HepG2 (cell line): ENCODE results near the gene PCDHGB3. TPM values are rescaled to one million over a fixed set of nuclear protein-coding genes. Genes with fewer than 3 reads are reported as not detected.

Source experiments
- ATAC-seq: fragments of 200-7000 bp; cut with Tn5 transposase; 3 replicates; pipeline ENCODE4 v1.9.1; 2020; ENCODE audit warnings: mild to moderate bottlenecking, moderate library complexity
- BruUV-seq: library from RNA; stranded (reverse); fragments of 400-500 nt; replicated peaks from 2 replicates; lab custom pipeline; 2021; lab: Mats Ljungman, UMichigan
- CTCF ChIA-PET: fragments of 300-600 bp; formaldehyde crosslinking; extraction: SDS; loops from one replicate; lab custom pipeline; 2021; ENCODE audit warnings: low total read pairs, inconsistent platforms, low intra/inter-chr PET ratio; lab: Yijun Ruan, JAX
- POLR2A ChIA-PET: fragments of 350-600 bp; sonication (Branson Sonifier 250); formaldehyde crosslinking; loops from one replicate; lab custom pipeline; 2020; ENCODE audit warnings: antibody characterized with exemption, inconsistent platforms; lab: Yijun Ruan, JAX
- DNase-seq: peaks from one replicate; pipeline ENCODE4 v3.0.0-alpha.2; 2015; ENCODE audit warnings: low spot score
- FAIRE-seq: peaks from 3 replicates; lab custom pipeline; 2011; peaks lifted over from hg19 to GRCh38; lab: Jason Lieb, UNC
- H2AFZ ChIP-seq: one replicate; pipeline ENCODE4 v1.6.1; 2011; ENCODE audit warnings: low read length, inconsistent platforms
- H3K27ac ChIP-seq: fragments of 300-600 bp; 3 replicates; pipeline ENCODE4 v1.8.0; 2011; ENCODE audit warnings: mixed run types, mild to moderate bottlenecking, mixed read lengths, low read length, inconsistent platforms; ENCODE audit not compliant: insufficient read depth; ENCODE audit errors: extremely low read length
- H3K27me3 ChIP-seq, 2 experiments: fragments of 200-600 bp in 1 of 2; 2 replicates in 1 of 2; 3 replicates in 1 of 2; pipeline versions ENCODE4 v1.6.0 to v1.8.0; 2011; ENCODE audit warnings: low read length in 2 of 2, mild to moderate bottlenecking in 2 of 2, moderate library complexity in 2 of 2, inconsistent platforms in 1 of 2; ENCODE audit not compliant: insufficient read depth in 2 of 2, control insufficient read depth in 1 of 2
- H3K36me3 ChIP-seq, 2 experiments: fragments of 200-600 bp in 1 of 2; replicated peaks in 1 of 2; 2 replicates in 1 of 2; 3 replicates in 1 of 2; pipeline versions ENCODE4 v1.5.1 to v1.8.0; 2011; ENCODE audit warnings: low read length in 2 of 2, inconsistent platforms in 1 of 2; ENCODE audit not compliant: insufficient read depth in 2 of 2, control insufficient read depth in 1 of 2
- H3K4me1 ChIP-seq: 2 replicates; pipeline ENCODE4 v1.5.1; 2012; ENCODE audit warnings: low read length, inconsistent platforms; ENCODE audit not compliant: insufficient read depth
- H3K4me2 ChIP-seq: 2 replicates; pipeline ENCODE4 v1.6.0; 2011; ENCODE audit warnings: low read depth, low read length, inconsistent platforms
- H3K4me3 ChIP-seq, 3 experiments: fragments of 200-600 bp in 1 of 3; sonication (generic), shearing (Covaris generic) in 1 of 3; replicated peaks in 1 of 3; 2 replicates each; pipeline ENCODE4 v1.5.1; 2011 to 2016; ENCODE audit warnings: low read length in 3 of 3, inconsistent platforms in 2 of 3, low read depth in 2 of 3, mild to moderate bottlenecking in 2 of 3, control low read depth in 1 of 3, mixed read lengths in 1 of 3; ENCODE audit not compliant: insufficient read depth in 1 of 3
- H3K79me2 ChIP-seq: one replicate; pipeline ENCODE4 v1.6.1; 2011; ENCODE audit warnings: low read length, inconsistent platforms; ENCODE audit not compliant: insufficient read depth
- H3K9ac ChIP-seq: 2 replicates; pipeline ENCODE4 v1.6.0; 2011; ENCODE audit warnings: mild to moderate bottlenecking, low read depth, low read length, inconsistent platforms; ENCODE audit not compliant: insufficient read depth
- H3K9me3 ChIP-seq: 2 replicates; pipeline ENCODE4 v1.5.1; 2012; ENCODE audit warnings: mild to moderate bottlenecking, low read length
- H4K20me1 ChIP-seq: 2 replicates; pipeline ENCODE4 v1.6.0; 2011; ENCODE audit warnings: inconsistent platforms, mild to moderate bottlenecking, low read length, moderate library complexity; ENCODE audit not compliant: insufficient read depth
- DRAP1 ChIP-seq: IDR thresholded peaks from 2 replicates; pipeline ENCODE4 v1.6.1; 2016; ENCODE audit warnings: missing genetic modification reagents, missing compliant biosample characterization
- FOXM1 ChIP-seq: sonication (generic); formaldehyde crosslinking; IDR thresholded peaks from 2 replicates; pipeline ENCODE4 v1.5.0; 2020; ENCODE audit warnings: missing genetic modification reagents
- GATAD2A ChIP-seq: IDR thresholded peaks from 2 replicates; pipeline ENCODE4 v1.6.1; 2016
- GZF1 ChIP-seq: sonication (generic); formaldehyde crosslinking; IDR thresholded peaks from 2 replicates; pipeline ENCODE4 v1.5.1; 2020; ENCODE audit warnings: mild to moderate bottlenecking, missing genetic modification reagents
- KDM1A ChIP-seq: IDR thresholded peaks from 2 replicates; pipeline ENCODE4 v1.6.1; 2016; ENCODE audit warnings: missing compliant biosample characterization
- KDM2A ChIP-seq: sonication (generic); formaldehyde crosslinking; IDR thresholded peaks from 2 replicates; pipeline ENCODE4 v1.4.0; 2020; ENCODE audit warnings: low read depth, missing genetic modification reagents, borderline replicate concordance
- MYC ChIP-seq: sonication (generic); formaldehyde crosslinking; IDR thresholded peaks from 2 replicates; pipeline ENCODE4 v1.9.0; 2021; ENCODE audit warnings: missing genetic modification reagents, borderline replicate concordance
- RFX1 ChIP-seq: fragments of 450-650 bp; IDR thresholded peaks from 2 replicates; pipeline ENCODE4 v1.6.1; 2017
- RFXAP ChIP-seq: sonication (generic); formaldehyde crosslinking; IDR thresholded peaks from 2 replicates; pipeline ENCODE4 v1.4.0; 2020; ENCODE audit warnings: missing genetic modification reagents, borderline replicate concordance
- SNAI1 ChIP-seq: sonication (generic); formaldehyde crosslinking; IDR thresholded peaks from 2 replicates; pipeline ENCODE4 v1.5.0; 2020; ENCODE audit warnings: mild to moderate bottlenecking, missing genetic modification reagents, borderline replicate concordance
- TAF1 ChIP-seq: sonication (generic); formaldehyde crosslinking; IDR thresholded peaks from 2 replicates; pipeline ENCODE4 v1.4.0; 2020; ENCODE audit warnings: missing genetic modification reagents
- THAP11 ChIP-seq: IDR thresholded peaks from 2 replicates; pipeline ENCODE4 v1.6.1; 2016; ENCODE audit warnings: missing biosample characterization, missing genetic modification reagents
- ZNF142 ChIP-seq: sonication (generic); formaldehyde crosslinking; IDR thresholded peaks from 2 replicates; pipeline ENCODE4 v1.4.0; 2020; ENCODE audit warnings: missing genetic modification reagents
- ZNF263 ChIP-seq: sonication (generic); formaldehyde crosslinking; IDR thresholded peaks from 2 replicates; pipeline ENCODE4 v1.4.0; 2020; ENCODE audit warnings: missing genetic modification reagents
- ZNF33B ChIP-seq: sonication (generic); formaldehyde crosslinking; IDR thresholded peaks from 2 replicates; pipeline ENCODE4 v1.5.1; 2020; ENCODE audit warnings: mild to moderate bottlenecking, missing genetic modification reagents
- ZNF615 ChIP-seq: sonication (generic); formaldehyde crosslinking; IDR thresholded peaks from 2 replicates; pipeline ENCODE4 v1.5.0; 2020; ENCODE audit warnings: mild to moderate bottlenecking, missing genetic modification reagents, borderline replicate concordance
- WGBS: methylation state at CpG from one replicate; pipeline ENCODE4 v1.1.6; 2017; ENCODE audit warnings: low lambda C conversion rate; 5-methylcytosine and 5-hydroxymethylcytosine counted together
- in situ Hi-C: cut with HindIII; loops from 2 replicates; pipeline ENCODE4 v1.10.0; 2017; ENCODE audit warnings: low pct_unique_long_range_greater_than_20kb; ENCODE audit not compliant: extremely low pct_ligation_motif_present
- intact Hi-C: fragments of 100-400 bp; cut with micrococcal nuclease; formaldehyde crosslinking; loops from one replicate; pipeline ENCODE4 v1.10.0; 2022; ENCODE audit not compliant: unreplicated experiment
- polyA plus RNA-seq, 8 experiments: library from polyadenylated mRNA; depleted of rRNA in 3 of 8; stranded (reverse) in 7 of 8; unstranded in 1 of 8; fragments of >200 nt; fragmentation: Illumina TruSeq in 4 of 8; extraction: Trizol in 4 of 8; gene quantifications; 2 replicates each; pipeline versions ENCODE4 v1.2.1 to v1.2.3, GENCODE V29; 2011 to 2016; ENCODE audit warnings: low read depth in 4 of 8, missing spikeins in 1 of 8, mixed read lengths in 1 of 8; ENCODE audit not compliant: insufficient read depth in 1 of 8
- total RNA-seq, 5 experiments: library from RNA; depleted of rRNA; stranded (reverse); fragments of >200 nt; fragmentation: Illumina TruSeq; extraction: Trizol; gene quantifications; 2 replicates each; pipeline ENCODE4 v1.2.3, GENCODE V29; 2016; ENCODE audit warnings: low read depth in 1 of 5

PCDHGB3 gene
- total and polyA plus RNA-seq, 2 of the 13 experiments (the other 11 are each of a cell fraction or from before 2014, with no cell fraction given), result 0.40 to 0.44 TPM

GRCh38 chr5:141362719-141363118, 7.3 kb upstream of the PCDHGB3 start (continued):
- no peak for TF ChIP-seq ZNF142
- no peak for TF ChIP-seq KDM2A
- TF ChIP-seq KDM1A (CRISPR knock-in tag), result no peak
- no peak for TF ChIP-seq SNAI1
- TF ChIP-seq GZF1 (CRISPR knock-in tag), result no peak

GRCh38 chr5:141363952-141364660, 5.9 kb upstream of the PCDHGB3 start, which contains the start of gene PCDHGA5:
Gene PCDHGA5, plus strand, starts transcription at chr5:141364162. Its CDS starts 169 bp downstream, at chr5:141364331.
- H4K20me1 ChIP-seq, result no peaks in the 10 kb centered on the region
- H3K4me3 ChIP-seq, result no peak within 1 kb of the TSS
- FAIRE-seq (no peak), ATAC-seq (no peak), DNase-seq (no peak)
- no peaks in the 10 kb centered on the region for H3K36me3 ChIP-seq
- no peaks in the 10 kb centered on the region for H3K79me2 ChIP-seq
- no peaks in the 10 kb centered on the region for H3K4me1 ChIP-seq
- in situ Hi-C loops (no loop called here), intact Hi-C loops (no loop called here)
- BruUV-seq, result no TSS peak
- no peak within 1 kb of the TSS for H3K4me2 ChIP-seq
- ChIA-PET POLR2A (no interaction called here), CTCF (no interaction called here)
- no peak within 1 kb of the TSS for H3K27ac ChIP-seq
- H3K27me3 ChIP-seq, result no peaks in the 10 kb centered on the region
- TF ChIP-seq ZNF263 (CRISPR knock-in tag), result no peak
- TF ChIP-seq RFXAP (CRISPR knock-in tag), result no peak
- no peak for TF ChIP-seq MYC (CRISPR knock-in tag)
- TF ChIP-seq TAF1 (CRISPR knock-in tag), result no peak
- TF ChIP-seq ZNF615 (CRISPR knock-in tag), result no peak
- TF ChIP-seq ZNF33B, result no peak
- no peak for TF ChIP-seq THAP11
- TF ChIP-seq FOXM1 (CRISPR knock-in tag), result no peak
- no peak for TF ChIP-seq RFX1
- no peak for TF ChIP-seq GATAD2A (CRISPR knock-in tag)
- no peak for TF ChIP-seq DRAP1 (CRISPR knock-in tag)
- 74% methylated on average over 30 of the region's 34 CpGs for WGBS
- H3K9me3 ChIP-seq, result peaks cover 54% of the 10 kb centered on the region
- H3K9ac ChIP-seq, result no peak within 1 kb of the TSS
- H2AFZ ChIP-seq, result no peak within 1 kb of the TSS
